Astrocyte (in vitro differentiated cells and primary cell): ENCODE results near the gene POLD3. TPM values are rescaled to one million over a fixed set of nuclear protein-coding genes. Genes with fewer than 3 reads are reported as not detected.
A peak's percentile ranks its signal among the peaks of the same experiment; 100 is the strongest.
"Not testable (repeated sequence)": the region's sequence is repeated elsewhere in the genome, so short reads cannot be mapped to it uniquely, and the experiment has no call there.

Experiments
- DNase-seq: peaks from one replicate; pipeline ENCODE4 v3.0.0-alpha.2; 2010; ENCODE audit warnings: low read depth
- FAIRE-seq: peaks from 2 replicates; lab custom pipeline; 2011; peaks lifted over from hg19 to GRCh38; lab: Jason Lieb, UNC
- H2AFZ ChIP-seq: 2 replicates; pipeline ENCODE4 v1.6.0; 2012; ENCODE audit warnings: low read depth, low read length, inconsistent platforms
- H3K27ac ChIP-seq: 2 replicates; pipeline ENCODE4 v1.5.1; 2011; ENCODE audit warnings: low read depth, low read length, inconsistent platforms
- H3K27me3 ChIP-seq: 2 replicates; pipeline ENCODE4 v1.6.0; 2011; ENCODE audit warnings: low read length, inconsistent platforms; ENCODE audit not compliant: insufficient read depth
- H3K36me3 ChIP-seq: 2 replicates; pipeline ENCODE4 v1.5.1; 2011; ENCODE audit warnings: low read length, inconsistent platforms; ENCODE audit not compliant: insufficient read depth
- H3K4me1 ChIP-seq: 2 replicates; pipeline ENCODE4 v1.5.1; 2011; ENCODE audit warnings: low read length, inconsistent platforms; ENCODE audit not compliant: insufficient read depth
- H3K4me2 ChIP-seq: 2 replicates; pipeline ENCODE4 v1.6.0; 2012; ENCODE audit warnings: low read length, inconsistent platforms
- H3K4me3 ChIP-seq: 2 replicates; pipeline ENCODE4 v1.5.1; 2011; ENCODE audit warnings: low read depth, mild to moderate bottlenecking, low read length, inconsistent platforms; ENCODE audit not compliant: insufficient read depth
- H3K79me2 ChIP-seq: 2 replicates; pipeline ENCODE4 v1.6.0; 2012; ENCODE audit warnings: mild to moderate bottlenecking, low read length, inconsistent platforms; ENCODE audit not compliant: insufficient read depth
- H3K9ac ChIP-seq: 2 replicates; pipeline ENCODE4 v1.6.0; 2012; ENCODE audit warnings: mild to moderate bottlenecking, low read length, inconsistent platforms
- H3K9me3 ChIP-seq: 2 replicates; pipeline ENCODE4 v1.5.1; 2012; ENCODE audit warnings: low read depth, mild to moderate bottlenecking, low read length, inconsistent platforms; ENCODE audit not compliant: insufficient read depth
- H4K20me1 ChIP-seq: 2 replicates; pipeline ENCODE4 v1.6.0; 2012; ENCODE audit warnings: low read length, inconsistent platforms; ENCODE audit not compliant: insufficient read depth
- H3K27ac Mint-ChIP-seq: one replicate; pipeline ENCODE4 v1.8.0; 2021; ENCODE audit warnings: mild to moderate bottlenecking, mixed read lengths; ENCODE audit not compliant: unreplicated experiment
- H3K27me3 Mint-ChIP-seq: one replicate; pipeline ENCODE4 v1.8.0; 2021; ENCODE audit warnings: low read depth, mixed read lengths; ENCODE audit not compliant: unreplicated experiment
- H3K36me3 Mint-ChIP-seq: one replicate; pipeline ENCODE4 v1.8.0; 2021; ENCODE audit warnings: low read depth, mixed read lengths; ENCODE audit not compliant: unreplicated experiment
- H3K4me1 Mint-ChIP-seq: one replicate; pipeline ENCODE4 v1.8.0; 2021; ENCODE audit warnings: low read depth, mixed read lengths; ENCODE audit not compliant: unreplicated experiment
- H3K4me3 Mint-ChIP-seq: one replicate; pipeline ENCODE4 v1.8.0; 2021; ENCODE audit warnings: mild to moderate bottlenecking, moderate library complexity, mixed read lengths; ENCODE audit not compliant: unreplicated experiment
- H3K9me3 Mint-ChIP-seq: one replicate; pipeline ENCODE4 v1.8.0; 2021; ENCODE audit warnings: mild to moderate bottlenecking, mixed read lengths; ENCODE audit not compliant: unreplicated experiment
- CTCF ChIP-seq: IDR thresholded peaks from 2 replicates; pipeline ENCODE4 v1.5.1; 2011; ENCODE audit warnings: low read depth, mild to moderate bottlenecking, inconsistent platforms, low read length, moderate library complexity; ENCODE audit not compliant: insufficient read depth
- EZH2 ChIP-seq: IDR thresholded peaks from 2 replicates; pipeline ENCODE4 v1.6.1; 2012; ENCODE audit warnings: mild to moderate bottlenecking, low read length, inconsistent platforms; ENCODE audit not compliant: insufficient read depth
- total RNA-seq: library from RNA; stranded (reverse); gene quantifications from 2 replicates; pipeline ENCODE4 v1.2.1, GENCODE V29; 2021

Gene POLD3
- total RNA-seq, 1 donor from 2014 or later = 6.5 TPM

GRCh38 chr11:74648894-74649293 lies 56.5 kb downstream of the POLD3 start:
- no peak overlapping the region for H3K27ac ChIP-seq
- Mint-ChIP-seq H3K4me3 (no peak overlapping the region), H3K4me1 (no peaks in the 10 kb centered on the region), H3K27ac (no peak overlapping the region), H3K9me3 (peaks cover 1% of the 10 kb centered on the region), H3K27me3 (no peaks in the 10 kb centered on the region), H3K36me3 (peaks cover under 1% of the 10 kb centered on the region)
- H3K27me3 ChIP-seq = no peaks in the 10 kb centered on the region
- FAIRE-seq (no peak), DNase-seq (peak; percentile 53)
- H3K9ac ChIP-seq = no peak overlapping the region
- H3K36me3 ChIP-seq = no peaks in the 10 kb centered on the region
- H3K79me2 ChIP-seq = no peaks in the 10 kb centered on the region
- no peak overlapping the region for H3K4me3 ChIP-seq
- TF ChIP-seq CTCF = no peak
- no peak for TF ChIP-seq EZH2
- H4K20me1 ChIP-seq = no peaks in the 10 kb centered on the region
- H3K4me2 ChIP-seq = no peak overlapping the region
- H3K4me1 ChIP-seq = no peaks in the 10 kb centered on the region
- no peak overlapping the region for H2AFZ ChIP-seq
- H3K9me3 ChIP-seq = no peaks in the 10 kb centered on the region

- DNase-seq (peak; percentile 79), FAIRE-seq (no peak)
- H3K27me3 ChIP-seq = no peaks in the 10 kb centered on the region
- no peak overlapping the region for H3K9ac ChIP-seq
- no peaks in the 10 kb centered on the region for H3K36me3 ChIP-seq
- H3K9me3 ChIP-seq = no peaks in the 10 kb centered on the region
- Mint-ChIP-seq H3K9me3 (peaks cover 1% of the 10 kb centered on the region), H3K27me3 (no peaks in the 10 kb centered on the region), H3K36me3 (peaks cover 3% of the 10 kb centered on the region), H3K4me1 (no peaks in the 10 kb centered on the region), H3K4me3 (no peak overlapping the region), H3K27ac (no peak overlapping the region)
- H3K4me1 ChIP-seq = no peaks in the 10 kb centered on the region
- H3K27ac ChIP-seq = no peak overlapping the region
- no peak overlapping the region for H3K4me3 ChIP-seq
- no peaks in the 10 kb centered on the region for H3K79me2 ChIP-seq
- no peak overlapping the region for H2AFZ ChIP-seq
- H4K20me1 ChIP-seq = no peaks in the 10 kb centered on the region
- H3K4me2 ChIP-seq = no peak overlapping the region
- TF ChIP-seq EZH2 (no peak), CTCF (no peak)
Measured at GRCh38 chr11:74650498-74650897, 58.1 kb downstream of the POLD3 start.

- Mint-ChIP-seq H3K27me3 (no peaks in the 10 kb centered on the region), H3K27ac (no peak overlapping the region), H3K4me1 (no peaks in the 10 kb centered on the region), H3K9me3 (peaks cover 13% of the 10 kb centered on the region), H3K36me3 (peaks cover 8% of the 10 kb centered on the region), H3K4me3 (no peak overlapping the region)
- Histone ChIP-seq H3K4me3 (no peak overlapping the region), H3K36me3 (no peaks in the 10 kb centered on the region), H3K4me1 (no peaks in the 10 kb centered on the region), H2AFZ (no peak overlapping the region), H3K27ac (no peak overlapping the region), H4K20me1 (no peaks in the 10 kb centered on the region), H3K27me3 (no peaks in the 10 kb centered on the region), H3K79me2 (no peaks in the 10 kb centered on the region), H3K9me3 (no peaks in the 10 kb centered on the region), H3K4me2 (no peak overlapping the region), H3K9ac (no peak overlapping the region)
- FAIRE-seq = no peak
- no peak for TF ChIP-seq EZH2
- no peak for TF ChIP-seq CTCF
- no peak for DNase-seq
Measured at GRCh38 chr11:74654976-74655375, 62.6 kb downstream of the POLD3 start.

GRCh38 chr11:74659124-74659523 lies 66.7 kb downstream of the POLD3 start:
- H2AFZ ChIP-seq, H3K36me3 ChIP-seq, H3K9ac ChIP-seq, H3K4me1 ChIP-seq, H3K27ac Mint-ChIP-seq, H3K9me3 ChIP-seq, FAIRE-seq, H3K4me3 Mint-ChIP-seq, H3K4me2 ChIP-seq, H3K27ac ChIP-seq, H3K27me3 ChIP-seq, H4K20me1 ChIP-seq, H3K4me3 ChIP-seq, H3K79me2 ChIP-seq, H3K4me1 Mint-ChIP-seq, DNase-seq, H3K27me3 Mint-ChIP-seq: not testable (repeated sequence)
- Mint-ChIP-seq H3K9me3 (peaks cover 11% of the 10 kb centered on the region), H3K36me3 (peaks cover 12% of the 10 kb centered on the region)
